ENCODE measurements around the gene FAM222A. TPM values are rescaled to one million over a fixed set of nuclear protein-coding genes. Genes with fewer than 3 reads are reported as not detected.
"Not testable (repeated sequence)": the region's sequence is repeated elsewhere in the genome, so short reads cannot be mapped to it uniquely, and the experiment has no call there.

The FAM222A gene
- total RNA-seq, 1 donor from 2014 or later = 0.58 TPM

GRCh38 chr12:109686523-109686922 is 27.1 kb upstream of the FAM222A start:
- H3K36me3 ChIP-seq (ENCODE audit: control insufficient read depth, insufficient read depth, low read length) = no peaks in the 10 kb centered on the region
- TF ChIP-seq, protein P1, sequence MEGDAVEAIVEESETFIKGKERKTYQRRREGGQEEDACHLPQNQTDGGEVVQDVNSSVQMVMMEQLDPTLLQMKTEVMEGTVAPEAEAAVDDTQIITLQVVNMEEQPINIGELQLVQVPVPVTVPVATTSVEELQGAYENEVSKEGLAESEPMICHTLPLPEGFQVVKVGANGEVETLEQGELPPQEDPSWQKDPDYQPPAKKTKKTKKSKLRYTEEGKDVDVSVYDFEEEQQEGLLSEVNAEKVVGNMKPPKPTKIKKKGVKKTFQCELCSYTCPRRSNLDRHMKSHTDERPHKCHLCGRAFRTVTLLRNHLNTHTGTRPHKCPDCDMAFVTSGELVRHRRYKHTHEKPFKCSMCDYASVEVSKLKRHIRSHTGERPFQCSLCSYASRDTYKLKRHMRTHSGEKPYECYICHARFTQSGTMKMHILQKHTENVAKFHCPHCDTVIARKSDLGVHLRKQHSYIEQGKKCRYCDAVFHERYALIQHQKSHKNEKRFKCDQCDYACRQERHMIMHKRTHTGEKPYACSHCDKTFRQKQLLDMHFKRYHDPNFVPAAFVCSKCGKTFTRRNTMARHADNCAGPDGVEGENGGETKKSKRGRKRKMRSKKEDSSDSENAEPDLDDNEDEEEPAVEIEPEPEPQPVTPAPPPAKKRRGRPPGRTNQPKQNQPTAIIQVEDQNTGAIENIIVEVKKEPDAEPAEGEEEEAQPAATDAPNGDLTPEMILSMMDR (IDR thresholded peaks at IDR 0.05; ENCODE audit: insufficient read depth, low read length, poor library complexity, severe bottlenecking) = no peak
- no peak overlapping the region for H3K4me3 ChIP-seq (ENCODE audit: low read depth, low read length)
- no peak for DNase-seq (ENCODE audit: low read depth)
- no peaks in the 10 kb centered on the region for H3K27me3 ChIP-seq (ENCODE audit: control insufficient read depth, insufficient read depth, low read length)

DNA sequence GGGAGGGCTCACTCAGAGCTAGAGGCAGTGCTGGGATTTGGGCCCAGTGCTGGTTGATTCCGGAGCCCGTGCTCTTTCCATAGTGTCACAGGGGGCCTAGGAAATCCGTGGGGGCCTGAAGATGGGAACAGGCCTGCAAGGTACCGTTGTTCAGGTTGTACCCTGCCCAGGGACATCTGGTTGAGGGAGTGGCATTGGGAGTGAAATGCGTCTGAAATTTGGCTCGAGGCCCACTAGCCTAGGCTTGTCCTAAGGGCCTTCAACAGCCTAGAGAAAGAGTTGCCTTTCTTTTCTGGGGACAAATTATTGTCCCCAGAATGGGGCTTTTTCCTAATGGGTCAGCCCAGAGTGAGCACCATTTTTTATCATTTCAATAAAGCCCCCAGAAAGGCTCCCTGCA is 26.4 kb upstream of the FAM222A start:
- TF ChIP-seq, protein P1 (IDR thresholded peaks at IDR 0.05; ENCODE audit: insufficient read depth, low read length, poor library complexity, severe bottlenecking) = no peak
- no peak overlapping the region for H3K4me3 ChIP-seq (ENCODE audit: low read depth, low read length)
- DNase-seq (ENCODE audit: low read depth) = no peak

GRCh38 chr12:109689426-109689825 is 24.2 kb upstream of the FAM222A start:
- H3K27me3 ChIP-seq (ENCODE audit: control insufficient read depth, insufficient read depth, low read length) = peaks cover 8% of the 10 kb centered on the region
- no peak for DNase-seq (ENCODE audit: low read depth)
- no peak overlapping the region for H3K4me3 ChIP-seq (ENCODE audit: low read depth, low read length)
- no peaks in the 10 kb centered on the region for H3K36me3 ChIP-seq (ENCODE audit: control insufficient read depth, insufficient read depth, low read length)
- TF ChIP-seq, protein P1 (IDR thresholded peaks at IDR 0.05; ENCODE audit: insufficient read depth, low read length, poor library complexity, severe bottlenecking) = no peak

More for the DNA sequence above, 26.4 kb upstream of the FAM222A start:
- Histone ChIP-seq H3K36me3 (ENCODE audit: control insufficient read depth, insufficient read depth, low read length) (no peaks in the 10 kb centered on the region), H3K27me3 (ENCODE audit: control insufficient read depth, insufficient read depth, low read length) (peaks cover under 1% of the 10 kb centered on the region)

- TF ChIP-seq, protein P1 (IDR thresholded peaks at IDR 0.05; ENCODE audit: insufficient read depth, low read length, poor library complexity, severe bottlenecking) = no peak
These were observed 20.5 kb upstream of the FAM222A start for GRCh38 chr12:109693160-109693559.

DNA sequence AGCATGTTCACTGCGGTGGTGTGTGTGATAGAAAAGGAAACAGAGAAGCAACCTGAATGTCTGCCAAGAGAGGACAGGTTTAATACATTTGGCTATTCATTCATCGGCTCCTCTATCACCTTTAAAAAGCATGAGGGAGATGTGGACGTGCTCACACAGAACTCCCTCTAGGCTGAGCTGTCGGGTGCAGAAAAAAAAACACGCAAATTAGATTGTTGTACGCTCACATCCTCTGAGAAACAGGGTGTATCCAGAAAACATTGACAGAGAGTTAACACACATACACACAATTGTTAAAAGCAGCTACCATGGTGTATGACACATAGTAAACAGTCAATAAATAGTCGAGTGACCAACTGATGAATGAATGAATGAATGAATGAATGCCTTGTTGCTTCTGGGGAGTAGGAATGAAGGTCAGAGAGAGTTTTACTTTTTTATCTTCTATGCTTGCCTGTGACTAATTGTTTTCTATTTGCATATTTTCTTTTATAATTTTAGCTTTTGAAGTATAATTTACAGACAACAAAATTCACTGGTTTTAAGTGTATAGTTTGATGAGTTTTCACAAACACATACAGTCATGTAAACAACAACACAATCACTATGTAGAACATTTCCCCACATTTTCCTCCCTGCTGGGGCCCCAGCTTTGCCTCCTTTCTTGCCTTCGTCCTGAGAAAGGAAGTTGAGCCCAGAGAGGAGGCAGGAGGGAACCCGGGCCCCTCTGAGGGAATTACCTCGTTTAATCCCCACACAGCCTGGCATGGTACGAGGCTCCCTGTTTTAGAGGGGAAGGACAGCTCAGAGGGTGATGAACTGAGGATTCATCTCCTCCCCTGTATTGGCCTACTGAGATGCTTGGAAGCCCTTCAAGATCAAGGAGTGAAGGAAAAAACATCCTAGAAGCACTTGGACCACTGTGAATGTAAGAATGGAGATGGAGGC is 19.7 kb upstream of the FAM222A start:
- peaks cover 8% of the 10 kb centered on the region for H3K27me3 ChIP-seq (ENCODE audit: control insufficient read depth, insufficient read depth, low read length)
- TF ChIP-seq, protein P1 (IDR thresholded peaks at IDR 0.05; ENCODE audit: insufficient read depth, low read length, poor library complexity, severe bottlenecking) = no peak
- no peaks in the 10 kb centered on the region for H3K36me3 ChIP-seq (ENCODE audit: control insufficient read depth, insufficient read depth, low read length)
- no peak overlapping the region for H3K4me3 ChIP-seq (ENCODE audit: low read depth, low read length)
- no peak for DNase-seq (ENCODE audit: low read depth)

More at GRCh38 chr12:109693160-109693559, 20.5 kb upstream of the FAM222A start:
- H3K4me3 ChIP-seq (ENCODE audit: low read depth, low read length) = no peak overlapping the region
- H3K27me3 ChIP-seq (ENCODE audit: control insufficient read depth, insufficient read depth, low read length) = peaks cover 8% of the 10 kb centered on the region
- no peaks in the 10 kb centered on the region for H3K36me3 ChIP-seq (ENCODE audit: control insufficient read depth, insufficient read depth, low read length)
- DNase-seq (ENCODE audit: low read depth) = no peak

- DNase-seq (ENCODE audit: low read depth); H3K27me3 ChIP-seq (ENCODE audit: control insufficient read depth, insufficient read depth, low read length); H3K36me3 ChIP-seq (ENCODE audit: control insufficient read depth, insufficient read depth, low read length); H3K4me3 ChIP-seq (ENCODE audit: low read depth, low read length): not testable (repeated sequence)
These were observed 19.0 kb upstream of the FAM222A start for GRCh38 chr12:109694629-109695028.
